ENCODE measurements around the gene WWTR1. TPM values are rescaled to one million over a fixed set of nuclear protein-coding genes. Genes with fewer than 3 reads are reported as not detected.

The WWTR1 gene
- total RNA-seq, 1 experiment from 2014 or later: 79.7 TPM

DNA sequence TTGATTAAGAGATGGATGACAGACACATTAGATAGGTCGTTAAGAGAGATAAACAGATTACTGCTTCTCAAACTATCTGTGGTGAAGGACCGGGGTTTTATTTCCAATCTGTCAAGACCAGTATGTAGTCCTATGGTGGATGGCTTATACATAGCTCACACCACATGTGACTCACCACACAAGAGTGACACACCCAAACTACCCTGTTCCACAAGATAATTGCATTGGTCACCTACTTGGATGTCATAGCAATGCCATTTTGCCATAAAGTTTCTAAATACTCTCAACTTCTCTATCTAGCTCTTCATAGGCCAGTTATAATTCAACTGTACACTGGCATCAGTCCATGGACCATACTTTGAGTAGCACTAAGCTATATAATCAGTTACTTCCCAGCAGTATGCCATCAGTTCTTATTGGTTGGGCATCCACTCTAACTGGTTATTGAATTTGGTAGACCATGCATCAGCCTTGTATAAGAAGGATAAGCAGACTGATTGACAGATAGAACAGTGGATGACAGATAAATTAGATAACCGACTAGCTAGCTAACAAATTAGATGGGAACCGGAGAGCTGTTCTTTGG, 11.6 kb downstream of the WWTR1 start:
- H3K9me2 ChIP-seq (replicated peaks; ENCODE audit: low read length): no peaks in the 10 kb centered on the region
- peaks cover 97% of the 10 kb centered on the region for H3K79me2 ChIP-seq (ENCODE audit: low read length)
- no peaks in the 10 kb centered on the region for H3K27me3 ChIP-seq (ENCODE audit: low read length)
- H3K36me3 ChIP-seq (ENCODE audit: low read depth, low read length): peaks cover 72% of the 10 kb centered on the region
- H3K27ac ChIP-seq (ENCODE audit: low read length): peak overlapping the region; percentile 31
- H3K9ac ChIP-seq (ENCODE audit: low read length): no peak overlapping the region
- H4K20me1 ChIP-seq (ENCODE audit: low read length): peaks cover 34% of the 10 kb centered on the region
- no peak overlapping the region for H2AFZ ChIP-seq (ENCODE audit: low read length)
- H3K4me1 ChIP-seq (ENCODE audit: insufficient read depth, low read length): peaks cover 17% of the 10 kb centered on the region
- TF ChIP-seq EZH2phosphoT487 (IDR thresholded peaks at IDR 0.05; ENCODE audit: borderline replicate concordance, low read length): no peak
- no peak for TF ChIP-seq EZH2 (IDR thresholded peaks at IDR 0.05; ENCODE audit: low read length, unreplicated experiment)
- TF ChIP-seq, protein P1, sequence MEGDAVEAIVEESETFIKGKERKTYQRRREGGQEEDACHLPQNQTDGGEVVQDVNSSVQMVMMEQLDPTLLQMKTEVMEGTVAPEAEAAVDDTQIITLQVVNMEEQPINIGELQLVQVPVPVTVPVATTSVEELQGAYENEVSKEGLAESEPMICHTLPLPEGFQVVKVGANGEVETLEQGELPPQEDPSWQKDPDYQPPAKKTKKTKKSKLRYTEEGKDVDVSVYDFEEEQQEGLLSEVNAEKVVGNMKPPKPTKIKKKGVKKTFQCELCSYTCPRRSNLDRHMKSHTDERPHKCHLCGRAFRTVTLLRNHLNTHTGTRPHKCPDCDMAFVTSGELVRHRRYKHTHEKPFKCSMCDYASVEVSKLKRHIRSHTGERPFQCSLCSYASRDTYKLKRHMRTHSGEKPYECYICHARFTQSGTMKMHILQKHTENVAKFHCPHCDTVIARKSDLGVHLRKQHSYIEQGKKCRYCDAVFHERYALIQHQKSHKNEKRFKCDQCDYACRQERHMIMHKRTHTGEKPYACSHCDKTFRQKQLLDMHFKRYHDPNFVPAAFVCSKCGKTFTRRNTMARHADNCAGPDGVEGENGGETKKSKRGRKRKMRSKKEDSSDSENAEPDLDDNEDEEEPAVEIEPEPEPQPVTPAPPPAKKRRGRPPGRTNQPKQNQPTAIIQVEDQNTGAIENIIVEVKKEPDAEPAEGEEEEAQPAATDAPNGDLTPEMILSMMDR (conservative IDR thresholded peaks at IDR 0.05; ENCODE audit: low read depth, low read length): no peak
- H3F3A ChIP-seq (ENCODE audit: low read length, unreplicated experiment): no peaks in the 10 kb centered on the region
- peak overlapping the region; percentile 52 for H3K4me2 ChIP-seq (ENCODE audit: low read length)
- no peaks in the 10 kb centered on the region for H3K9me3 ChIP-seq (ENCODE audit: low read length)
- no peak overlapping the region for H3K4me3 ChIP-seq (ENCODE audit: low read length)
- ChIA-PET POLR2A (ENCODE audit: unreplicated experiment) (interaction anchor here (1.0 kb wide), 1 partner anchor 12 kb away, joined by 10 read pairs; the partner anchor contains the start of gene WWTR1), CTCF (interaction anchor here (0.5 to 0.9 kb wide), 2 partner anchors 11 to 120 kb away, joined by 3 read pairs; partner anchors contain the start of gene WWTR1)
- DNase-seq (peak; percentile 89), ATAC-seq (peak; percentile 88)
- BruUV-seq (replicated peaks): no TSS peak
- intact Hi-C loops (cut with micrococcal nuclease): no loop called here

GRCh38 chr3:149643963-149644362, 13.9 kb downstream of the WWTR1 start:
- no peak for ATAC-seq
- no peaks in the 10 kb centered on the region for H3K27me3 ChIP-seq (ENCODE audit: low read length)
- peaks cover 17% of the 10 kb centered on the region for H3K4me1 ChIP-seq (ENCODE audit: insufficient read depth, low read length)
- no peaks in the 10 kb centered on the region for H3K9me3 ChIP-seq (ENCODE audit: low read length)
- H3K27ac ChIP-seq (ENCODE audit: low read length): no peak overlapping the region
- no peak overlapping the region for H2AFZ ChIP-seq (ENCODE audit: low read length)
- H3K4me2 ChIP-seq (ENCODE audit: low read length): no peak overlapping the region
- no peak overlapping the region for H3K9ac ChIP-seq (ENCODE audit: low read length)
- TF ChIP-seq EZH2 (IDR thresholded peaks at IDR 0.05; ENCODE audit: low read length, unreplicated experiment) (no peak), EZH2phosphoT487 (IDR thresholded peaks at IDR 0.05; ENCODE audit: borderline replicate concordance, low read length) (no peak)
- TF ChIP-seq, protein P1 (conservative IDR thresholded peaks at IDR 0.05; ENCODE audit: low read depth, low read length): no peak
- intact Hi-C loops (cut with micrococcal nuclease): no loop called here
- H4K20me1 ChIP-seq (ENCODE audit: low read length): peaks cover 34% of the 10 kb centered on the region
- ChIA-PET CTCF (no interaction called here), POLR2A (ENCODE audit: unreplicated experiment) (no interaction called here)
- no TSS peak for BruUV-seq (replicated peaks)
- H3K9me2 ChIP-seq (replicated peaks; ENCODE audit: low read length): no peaks in the 10 kb centered on the region
- H3F3A ChIP-seq (ENCODE audit: low read length, unreplicated experiment): no peaks in the 10 kb centered on the region
- H3K79me2 ChIP-seq (ENCODE audit: low read length): peaks cover 97% of the 10 kb centered on the region
- H3K36me3 ChIP-seq (ENCODE audit: low read depth, low read length): peaks cover 59% of the 10 kb centered on the region
- H3K4me3 ChIP-seq (ENCODE audit: low read length): no peak overlapping the region
- no peak for DNase-seq

DNA sequence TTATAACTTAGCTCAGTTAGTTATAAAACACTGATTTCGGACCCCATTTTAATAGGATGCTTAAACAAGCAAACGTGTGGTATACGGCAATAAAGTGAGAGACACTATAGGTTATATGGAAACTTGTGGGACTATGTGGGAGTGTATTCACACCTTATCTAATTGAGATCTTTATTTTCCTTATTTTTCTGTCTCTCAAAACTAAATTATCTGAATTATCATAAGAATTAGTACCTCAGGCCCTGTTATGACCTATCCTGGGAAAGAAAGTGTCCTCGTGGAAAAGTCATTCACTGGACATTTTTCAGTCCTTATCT, 14.4 kb downstream of the WWTR1 start:
- H4K20me1 ChIP-seq (ENCODE audit: low read length): peaks cover 40% of the 10 kb centered on the region
- no peak overlapping the region for H3K4me2 ChIP-seq (ENCODE audit: low read length)
- no peaks in the 10 kb centered on the region for H3K9me2 ChIP-seq (replicated peaks; ENCODE audit: low read length)
- H3K4me3 ChIP-seq (ENCODE audit: low read length): no peak overlapping the region
- no peaks in the 10 kb centered on the region for H3K27me3 ChIP-seq (ENCODE audit: low read length)
- H3K4me1 ChIP-seq (ENCODE audit: insufficient read depth, low read length): peaks cover 17% of the 10 kb centered on the region
- H3K9ac ChIP-seq (ENCODE audit: low read length): no peak overlapping the region
- H3K36me3 ChIP-seq (ENCODE audit: low read depth, low read length): peaks cover 58% of the 10 kb centered on the region
- ChIA-PET CTCF (no interaction called here), POLR2A (ENCODE audit: unreplicated experiment) (interaction anchor here (1.0 kb wide), 1 partner anchor 14 kb away, joined by 3 read pairs; the partner anchor contains the start of gene WWTR1)
- no TSS peak for BruUV-seq (replicated peaks)
- peaks cover 99% of the 10 kb centered on the region for H3K79me2 ChIP-seq (ENCODE audit: low read length)
- intact Hi-C loops (cut with micrococcal nuclease): no loop called here
- DNase-seq (no peak), ATAC-seq (no peak)
- no peak for TF ChIP-seq EZH2 (IDR thresholded peaks at IDR 0.05; ENCODE audit: low read length, unreplicated experiment)
- no peaks in the 10 kb centered on the region for H3F3A ChIP-seq (ENCODE audit: low read length, unreplicated experiment)
- H2AFZ ChIP-seq (ENCODE audit: low read length): no peak overlapping the region
- H3K9me3 ChIP-seq (ENCODE audit: low read length): no peaks in the 10 kb centered on the region
- H3K27ac ChIP-seq (ENCODE audit: low read length): no peak overlapping the region

Data from PC-3 (cell line).